Measurements from ENCODE around the gene GLIS2. TPM values are rescaled to one million over a fixed set of nuclear protein-coding genes. Genes with fewer than 3 reads are reported as not detected.

GLIS2 gene
- 23.4 TPM for total RNA-seq

DNA sequence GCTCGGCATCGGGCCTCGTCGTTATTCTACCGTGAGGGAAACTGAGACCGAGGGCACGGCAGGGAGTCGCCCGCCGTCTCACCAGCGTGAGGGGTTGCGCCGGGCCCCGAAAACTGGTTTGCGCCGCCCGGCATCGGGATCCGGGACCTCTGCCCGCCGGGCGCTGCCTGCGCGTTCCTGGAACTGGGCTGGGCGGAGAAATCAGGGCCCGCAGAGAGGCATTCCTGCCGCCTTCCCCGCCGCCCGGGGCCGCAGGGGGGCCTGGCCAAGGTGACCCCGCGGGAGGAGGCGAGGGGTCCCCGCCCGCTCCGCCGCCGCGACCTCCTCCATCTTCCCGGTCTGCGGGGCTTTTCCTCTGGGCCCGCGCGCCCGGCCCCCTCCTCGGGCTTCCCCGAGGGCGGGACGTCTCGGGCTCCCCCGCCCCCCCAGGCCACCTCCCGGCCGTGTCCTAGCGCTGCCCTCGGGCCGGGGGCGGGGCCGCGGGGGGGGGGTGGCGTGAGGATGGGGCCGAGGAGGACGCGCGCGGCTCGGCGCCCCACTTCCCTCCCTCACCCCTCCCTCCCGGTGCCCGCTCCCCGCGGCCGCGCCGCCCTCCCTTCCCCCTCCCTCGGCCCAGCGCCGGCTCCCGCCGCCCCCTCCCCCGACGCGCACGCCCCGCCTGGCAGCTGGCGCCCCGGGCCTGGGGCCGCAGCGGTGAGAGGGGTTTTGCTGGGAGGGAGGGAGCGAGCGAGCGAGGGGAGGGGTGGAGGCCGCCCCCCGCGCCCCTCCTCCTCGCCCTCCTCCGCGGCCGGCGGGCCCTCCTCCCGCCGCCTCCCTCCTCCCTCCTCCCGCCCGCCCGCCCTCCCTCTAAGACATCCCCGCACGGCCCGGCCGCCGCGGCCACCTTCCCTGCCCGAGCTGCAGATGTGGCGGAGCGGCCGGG is at the start of gene GLIS2:
TSS of gene GLIS2 (plus strand) at position 882 of the 922 bp plus-strand sequence. CDS start 16,214 bp downstream, outside the sequence.

DNA sequence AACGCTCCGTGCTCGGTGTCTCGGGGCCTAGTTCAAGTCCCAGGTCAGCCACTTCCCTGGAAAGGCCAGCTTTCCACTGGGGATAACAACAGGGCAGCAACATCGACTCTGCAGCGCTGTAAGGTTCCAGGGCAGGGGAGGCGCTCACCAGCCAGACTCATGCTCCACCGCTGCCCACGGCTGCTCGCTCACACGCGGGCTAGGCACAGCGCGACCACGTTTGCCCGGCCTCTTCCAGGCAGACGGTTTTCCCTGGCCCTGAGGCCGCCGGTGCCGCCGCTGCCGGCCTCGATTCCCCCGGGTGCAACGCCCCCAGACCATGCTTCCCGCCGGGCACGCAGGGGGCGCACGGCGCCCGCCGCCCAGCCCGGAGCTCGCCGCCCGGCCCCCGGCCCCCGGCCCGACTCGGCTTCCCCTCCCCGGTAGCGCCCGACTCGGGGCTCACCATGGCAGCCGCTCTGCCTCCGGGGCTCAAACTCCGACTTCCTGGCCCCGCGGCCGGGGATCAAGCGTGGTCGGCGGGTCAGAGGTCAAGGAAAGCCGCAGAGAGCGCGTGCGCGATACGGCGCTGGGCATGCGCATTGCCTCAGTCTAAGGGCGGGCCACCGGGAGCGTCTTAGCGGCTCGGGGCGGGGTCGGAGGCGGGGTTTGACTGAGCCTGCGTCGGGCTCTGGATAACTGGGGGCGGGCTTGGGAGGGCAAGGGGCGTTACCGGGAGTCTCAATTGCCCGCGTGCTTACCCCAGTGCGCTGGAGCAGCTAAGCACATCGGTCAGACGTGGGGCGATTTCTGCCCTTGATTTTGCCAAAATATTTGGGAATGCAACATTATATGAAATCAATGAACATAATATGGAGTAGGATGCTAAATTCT is 35.2 kb downstream of the GLIS2 start, which contains the start of gene PAM16:
TSS of gene PAM16 (minus strand) at position 535 of the 873 bp plus-strand sequence. CDS start at position 448, 87 bp downstream.

DNA sequence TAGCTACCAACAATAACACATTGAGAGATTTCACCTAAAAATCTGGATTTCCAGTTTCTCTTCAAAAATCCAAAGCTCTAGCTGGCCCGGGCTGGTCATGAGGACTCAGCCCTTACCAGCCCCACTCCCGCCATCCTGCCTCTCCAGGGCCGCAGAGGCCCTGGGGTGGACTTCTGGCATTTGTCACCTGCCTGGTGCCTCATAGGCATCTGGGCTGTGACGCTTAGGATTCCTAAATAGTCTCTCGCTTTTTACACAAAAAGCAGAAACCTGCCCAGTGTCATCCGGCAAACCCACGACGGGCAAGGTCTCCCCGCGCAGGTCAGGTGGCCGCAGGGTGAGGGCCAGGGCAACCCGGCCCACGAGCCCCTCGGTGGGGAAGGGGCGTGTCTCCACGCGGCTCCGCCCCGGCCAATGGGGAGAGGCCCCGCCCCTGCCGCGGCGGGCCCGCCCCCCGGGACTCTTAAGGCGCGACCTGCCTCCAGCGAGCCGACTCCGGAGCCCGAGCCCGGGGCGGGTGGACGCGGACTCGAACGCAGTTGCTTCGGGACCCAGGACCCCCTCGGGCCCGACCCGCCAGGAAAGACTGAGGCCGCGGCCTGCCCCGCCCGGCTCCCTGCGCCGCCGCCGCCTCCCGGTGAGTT is 55.6 kb downstream of the GLIS2 start, which contains the start of gene VASN:
TSS of gene VASN (plus strand) at position 492 of the 644 bp plus-strand sequence. CDS start 9,030 bp downstream, outside the sequence.

Other genes starting within 250 kb of the GLIS2 start
- 17.2 TPM for gene ADCY9, start 199.6 kb upstream of the GLIS2 start, total RNA-seq
- gene SRL, start 74.0 kb upstream of the GLIS2 start, total RNA-seq: 50.9 TPM
- gene TFAP4, start 43.0 kb upstream of the GLIS2 start, total RNA-seq: 14.3 TPM
- 38.7 TPM for gene PAM16, start 35.3 kb downstream of the GLIS2 start, total RNA-seq
- 94.4 TPM for gene VASN, start 55.8 kb downstream of the GLIS2 start, total RNA-seq
- 40.3 TPM for gene CORO7, start 100.5 kb downstream of the GLIS2 start, total RNA-seq
- 45.5 TPM for gene DNAJA3, start 109.8 kb downstream of the GLIS2 start, total RNA-seq
- gene NMRAL1, start 158.6 kb downstream of the GLIS2 start, total RNA-seq: 30.5 TPM
- gene HMOX2, start 160.3 kb downstream of the GLIS2 start, total RNA-seq: 27.9 TPM
- gene CDIP1, start 222.7 kb downstream of the GLIS2 start, total RNA-seq: 16.6 TPM
- gene C16orf96, start 240.3 kb downstream of the GLIS2 start, total RNA-seq: 0.12 TPM

Data from metanephros (tissue), 1 donor.